K562 (cell line): ENCODE results near the gene PTPRT.

Experiments
- ERF ChIP-seq: fragments of 450-650 bp; formaldehyde crosslinking; IDR thresholded peaks from 2 replicates; pipeline ENCODE4 v1.4.0; 2020; ENCODE audit warnings: mild to moderate bottlenecking, mixed read lengths
- EZH2 ChIP-seq: IDR thresholded peaks from 2 replicates; pipeline ENCODE4 v1.6.1; 2012; ENCODE audit warnings: low read depth, mild to moderate bottlenecking, inconsistent platforms, low read length, borderline replicate concordance
- JUNB ChIP-seq: fragments of 450-650 bp; formaldehyde crosslinking; conservative IDR thresholded peaks from 2 replicates; pipeline ENCODE4 v1.4.0; 2020; ENCODE audit warnings: mild to moderate bottlenecking
- KLF1 ChIP-seq: fragments of 450-650 bp; IDR thresholded peaks from 2 replicates; pipeline ENCODE4 v1.6.1; 2016; ENCODE audit warnings: missing genetic modification characterization, missing compliant biosample characterization
- ZNF253 ChIP-seq: fragments of 250-450 bp; sonication (Bioruptor Pico); conservative IDR thresholded peaks from 2 replicates; pipeline ENCODE4 v1.6.1; 2021; ENCODE audit warnings: mild to moderate bottlenecking

- TF ChIP-seq ERF (no peak), KLF1 (no peak), JUNB (CRISPR knock-in tag) (no peak), ZNF253 (CRISPR knock-in tag) (no peak), EZH2 (no peak)
Observed at GRCh38 chr20:42914302-42914701, 275.4 kb downstream of the PTPRT start.
